ENCODE results near the gene LPP. TPM values are rescaled to one million over a fixed set of nuclear protein-coding genes. Genes with fewer than 3 reads are reported as not detected.

Gene LPP
- total and polyA plus RNA-seq, 2 of the 4 experiments (the other 2 are of a cell fraction), result 16.0 to 130 TPM

DNA sequence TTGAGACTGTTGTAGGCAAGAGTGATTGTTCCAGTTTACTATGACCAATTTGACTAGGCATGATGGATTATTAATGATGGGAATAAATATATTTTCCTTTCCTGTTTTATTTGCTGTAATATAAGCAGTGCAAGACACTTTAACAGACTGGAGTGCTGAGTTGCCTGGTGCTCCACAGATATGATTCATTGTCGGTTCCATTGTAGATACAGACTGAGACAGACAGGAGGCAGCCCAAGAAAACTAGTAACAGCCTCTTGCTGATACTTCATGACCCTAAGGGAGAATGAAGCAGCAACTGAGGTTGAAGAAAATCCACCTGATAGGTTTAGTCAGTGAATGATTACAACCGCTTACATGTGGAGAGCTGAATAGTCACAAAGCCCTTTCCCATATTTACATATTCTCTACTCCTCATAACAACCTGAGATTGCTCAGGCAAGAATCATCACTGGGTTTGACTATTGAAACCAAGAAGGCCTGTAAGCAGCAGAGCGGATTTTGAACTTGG lies 782.7 kb downstream of the LPP start:
- ChIA-PET CTCF (no interaction called here), POLR2A (ENCODE audit: unreplicated experiment) (no interaction called here)
- no peak overlapping the region for H3K4ac ChIP-seq (ENCODE audit: low read depth, low read length)
- no peaks in the 10 kb centered on the region for H4K20me1 ChIP-seq (ENCODE audit: insufficient read depth, low read length)
- in situ Hi-C loops (cut with MboI; ENCODE audit: low sequenced_read_pairs), result no loop called here
- H2AK5ac ChIP-seq (ENCODE audit: low read depth, low read length), result no peak overlapping the region
- H3K4me2 ChIP-seq (ENCODE audit: low read depth, low read length), result no peak overlapping the region
- no peak overlapping the region for H2AFZ ChIP-seq (replicated peaks; ENCODE audit: low read length, poor library complexity)
- no peak overlapping the region for H2BK20ac ChIP-seq (ENCODE audit: low read depth, low read length)
- no peaks in the 10 kb centered on the region for H3K27me3 ChIP-seq (ENCODE audit: control insufficient read depth, insufficient read depth, low read length)
- H3K9me1 ChIP-seq (ENCODE audit: insufficient read depth, low read length), result no peaks in the 10 kb centered on the region
- 0 out of 2 replicates have a peak, but pooled peaks cover 2% of the 10 kb centered on the region for H3K4me1 ChIP-seq (ENCODE audit: control insufficient read depth, insufficient read depth, low read length)
- TF ChIP-seq CEBPB (IDR thresholded peaks at IDR 0.05; ENCODE audit: low read depth, low read length) (no peak), RCOR1 (IDR thresholded peaks at IDR 0.05; ENCODE audit: insufficient replicate concordance, low read length) (no peak), SMC3 (IDR thresholded peaks at IDR 0.05; ENCODE audit: low read depth, low read length) (no peak), MAZ (IDR thresholded peaks at IDR 0.05; ENCODE audit: borderline replicate concordance, low read depth, low read length) (no peak), FOS (IDR thresholded peaks at IDR 0.05; ENCODE audit: low read depth, low read length) (no peak), MXI1 (IDR thresholded peaks at IDR 0.05; ENCODE audit: borderline replicate concordance, low read depth, low read length) (no peak), RFX5 (IDR thresholded peaks at IDR 0.05; ENCODE audit: low read depth, low read length) (no peak), RAD21 (IDR thresholded peaks at IDR 0.05; ENCODE audit: low read length) (no peak), POLR2A (IDR thresholded peaks at IDR 0.05; ENCODE audit: low read depth, low read length) (no peak), MAFK (IDR thresholded peaks at IDR 0.05; ENCODE audit: low read depth, low read length) (no peak), CHD1 (IDR thresholded peaks at IDR 0.05; ENCODE audit: low read depth, low read length) (no peak), BHLHE40 (IDR thresholded peaks at IDR 0.05; ENCODE audit: low read depth, low read length) (no peak), NFE2L2 (IDR thresholded peaks at IDR 0.05; ENCODE audit: low read depth, low read length) (no peak)
- TF ChIP-seq, protein P1, sequence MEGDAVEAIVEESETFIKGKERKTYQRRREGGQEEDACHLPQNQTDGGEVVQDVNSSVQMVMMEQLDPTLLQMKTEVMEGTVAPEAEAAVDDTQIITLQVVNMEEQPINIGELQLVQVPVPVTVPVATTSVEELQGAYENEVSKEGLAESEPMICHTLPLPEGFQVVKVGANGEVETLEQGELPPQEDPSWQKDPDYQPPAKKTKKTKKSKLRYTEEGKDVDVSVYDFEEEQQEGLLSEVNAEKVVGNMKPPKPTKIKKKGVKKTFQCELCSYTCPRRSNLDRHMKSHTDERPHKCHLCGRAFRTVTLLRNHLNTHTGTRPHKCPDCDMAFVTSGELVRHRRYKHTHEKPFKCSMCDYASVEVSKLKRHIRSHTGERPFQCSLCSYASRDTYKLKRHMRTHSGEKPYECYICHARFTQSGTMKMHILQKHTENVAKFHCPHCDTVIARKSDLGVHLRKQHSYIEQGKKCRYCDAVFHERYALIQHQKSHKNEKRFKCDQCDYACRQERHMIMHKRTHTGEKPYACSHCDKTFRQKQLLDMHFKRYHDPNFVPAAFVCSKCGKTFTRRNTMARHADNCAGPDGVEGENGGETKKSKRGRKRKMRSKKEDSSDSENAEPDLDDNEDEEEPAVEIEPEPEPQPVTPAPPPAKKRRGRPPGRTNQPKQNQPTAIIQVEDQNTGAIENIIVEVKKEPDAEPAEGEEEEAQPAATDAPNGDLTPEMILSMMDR (conservative IDR thresholded peaks at IDR 0.05; ENCODE audit: low read depth, low read length), result no peak
- TF ChIP-seq, protein P2, sequence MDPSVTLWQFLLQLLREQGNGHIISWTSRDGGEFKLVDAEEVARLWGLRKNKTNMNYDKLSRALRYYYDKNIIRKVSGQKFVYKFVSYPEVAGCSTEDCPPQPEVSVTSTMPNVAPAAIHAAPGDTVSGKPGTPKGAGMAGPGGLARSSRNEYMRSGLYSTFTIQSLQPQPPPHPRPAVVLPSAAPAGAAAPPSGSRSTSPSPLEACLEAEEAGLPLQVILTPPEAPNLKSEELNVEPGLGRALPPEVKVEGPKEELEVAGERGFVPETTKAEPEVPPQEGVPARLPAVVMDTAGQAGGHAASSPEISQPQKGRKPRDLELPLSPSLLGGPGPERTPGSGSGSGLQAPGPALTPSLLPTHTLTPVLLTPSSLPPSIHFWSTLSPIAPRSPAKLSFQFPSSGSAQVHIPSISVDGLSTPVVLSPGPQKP (IDR thresholded peaks at IDR 0.05; ENCODE audit: borderline replicate concordance, low read depth, low read length), result no peak
- TF ChIP-seq, protein P3, sequence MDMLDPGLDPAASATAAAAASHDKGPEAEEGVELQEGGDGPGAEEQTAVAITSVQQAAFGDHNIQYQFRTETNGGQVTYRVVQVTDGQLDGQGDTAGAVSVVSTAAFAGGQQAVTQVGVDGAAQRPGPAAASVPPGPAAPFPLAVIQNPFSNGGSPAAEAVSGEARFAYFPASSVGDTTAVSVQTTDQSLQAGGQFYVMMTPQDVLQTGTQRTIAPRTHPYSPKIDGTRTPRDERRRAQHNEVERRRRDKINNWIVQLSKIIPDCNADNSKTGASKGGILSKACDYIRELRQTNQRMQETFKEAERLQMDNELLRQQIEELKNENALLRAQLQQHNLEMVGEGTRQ (IDR thresholded peaks at IDR 0.05; ENCODE audit: low read depth, low read length), result no peak
- no peak overlapping the region for H3K4me3 ChIP-seq (ENCODE audit: insufficient read depth, low read depth, low read length)
- no peak overlapping the region for H3K18ac ChIP-seq (ENCODE audit: low read depth, low read length)
- ATAC-seq (ENCODE audit: low read depth) (no peak), DNase-seq (peak; percentile 22)
- H3K56ac ChIP-seq (ENCODE audit: extremely low read depth, insufficient read depth, low read length), result no peak overlapping the region
- no peak overlapping the region for H3K23ac ChIP-seq (ENCODE audit: low read depth, low read length)
- no peak overlapping the region for H2AK9ac ChIP-seq (replicated peaks; ENCODE audit: low read depth, low read length, poor library complexity)
- H2BK5ac ChIP-seq (ENCODE audit: low read depth, low read length, poor library complexity, severe bottlenecking), result no peak overlapping the region
- 67% methylated on average over 1 of the region's 3 CpGs; no CpG with 5 or more reads in 1 of the 2 experiments for WGBS, 2 experiments (ENCODE audit: extremely low coverage in 2 of 2, insufficient read length in 1 of 2)
- H3K27ac ChIP-seq (ENCODE audit: insufficient read depth, low read length), result no peak overlapping the region
- no peak overlapping the region for H2BK120ac ChIP-seq (ENCODE audit: low read depth, low read length)
- H4K8ac ChIP-seq (ENCODE audit: low read depth in 2 of 2, low read length in 2 of 2), result no peak overlapping the region
- H4K5ac ChIP-seq (ENCODE audit: low read depth, low read length), result no peak overlapping the region
- intact Hi-C loops (cut with micrococcal nuclease), result no loop called here
- no TSS peak for BruUV-seq (replicated peaks)
- H3K36me3 ChIP-seq (ENCODE audit: control insufficient read depth, insufficient read depth, low read length), result no peaks in the 10 kb centered on the region
- H3K9ac ChIP-seq (ENCODE audit: low read depth, low read length), result no peak overlapping the region
- no peak overlapping the region for H2BK15ac ChIP-seq (ENCODE audit: low read depth, low read length)
- H3K79me1 ChIP-seq (ENCODE audit: low read depth in 1 of 2, low read length in 2 of 2), result no peaks in the 10 kb centered on the region
- no peaks in the 10 kb centered on the region for H3K9me3 ChIP-seq (ENCODE audit: control insufficient read depth, insufficient read depth, low read length)
- no peak overlapping the region for H3K14ac ChIP-seq (replicated peaks; ENCODE audit: low read depth, low read length)
- dilution Hi-C loops (cut with HindIII; ENCODE audit: low sequenced_read_pairs, unreplicated experiment), result no loop called here
- no peak overlapping the region for H4K91ac ChIP-seq (ENCODE audit: insufficient read depth, low read depth, low read length)
